ENCODE measurements around the gene MACROD2.
A peak's percentile ranks its signal among the peaks of the same experiment; 100 is the strongest.
"Not testable (repeated sequence)": the region's sequence is repeated elsewhere in the genome, so short reads cannot be mapped to it uniquely, and the experiment has no call there.

MACROD2 gene

DNA sequence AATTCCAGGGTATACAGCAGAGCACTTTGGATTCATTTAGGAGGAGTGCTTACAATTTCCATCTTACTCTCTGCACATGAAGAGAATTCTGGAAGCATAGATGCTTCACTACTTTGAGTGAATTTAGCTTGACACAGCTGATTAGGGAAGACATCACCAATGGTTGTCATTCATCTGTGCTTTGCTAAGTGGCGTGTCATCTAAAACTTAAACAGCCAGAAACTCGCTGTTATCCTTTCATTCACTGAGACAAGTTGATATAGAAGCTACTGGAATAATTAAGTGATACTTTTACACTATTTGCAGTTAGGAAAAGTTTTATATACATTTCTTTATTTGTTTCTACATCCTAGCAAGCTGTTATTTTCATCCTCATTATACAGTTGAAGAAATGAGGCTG is 977.4 kb downstream of the MACROD2 start:
- no peak for DNase-seq

DNA sequence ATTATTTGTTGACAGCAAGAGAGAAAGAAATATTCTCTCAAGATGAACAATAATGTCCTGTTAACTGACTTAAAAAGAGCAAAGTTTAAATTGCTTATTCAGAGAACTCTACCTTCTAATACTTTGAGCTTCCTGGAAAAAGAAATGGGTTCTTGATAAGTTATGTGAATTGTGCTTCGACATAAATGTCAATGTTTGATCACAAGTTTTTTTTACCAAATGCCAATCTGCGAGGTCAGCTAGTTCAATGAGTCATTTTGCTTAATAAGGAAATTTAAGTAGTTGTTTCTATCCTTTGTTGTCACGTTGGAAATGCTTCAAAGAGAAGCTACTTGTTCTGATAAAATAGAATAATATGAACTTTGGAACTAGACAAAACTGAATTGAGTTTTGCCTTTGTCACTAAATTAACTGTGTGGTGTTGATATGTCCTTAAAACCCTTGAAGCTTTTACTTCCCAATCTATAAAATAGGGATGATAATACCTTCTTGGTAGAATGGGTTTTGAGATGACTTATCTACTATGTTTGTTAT is 984.2 kb downstream of the MACROD2 start:
- DNase-seq: no peak

DNA sequence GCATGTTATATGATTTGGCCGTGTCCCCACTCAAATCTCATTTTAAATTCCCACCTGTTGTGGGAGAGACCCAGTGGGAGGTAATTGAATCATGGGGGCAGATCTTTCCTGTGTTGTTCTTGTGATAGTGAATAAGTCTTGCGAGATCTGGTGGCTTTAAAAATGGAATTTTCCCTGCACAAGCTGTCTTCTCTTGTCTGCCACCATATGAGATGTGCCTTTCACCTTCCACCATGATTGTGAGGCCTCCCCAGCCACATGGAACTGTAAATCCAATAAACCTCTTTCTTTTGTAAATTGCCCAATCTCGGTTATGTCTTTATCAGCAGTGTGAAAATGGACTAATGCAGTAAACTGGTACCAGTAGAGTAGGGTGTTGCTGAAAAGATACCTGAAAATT is 986.2 kb downstream of the MACROD2 start:
- DNase-seq: not testable (repeated sequence)

DNA sequence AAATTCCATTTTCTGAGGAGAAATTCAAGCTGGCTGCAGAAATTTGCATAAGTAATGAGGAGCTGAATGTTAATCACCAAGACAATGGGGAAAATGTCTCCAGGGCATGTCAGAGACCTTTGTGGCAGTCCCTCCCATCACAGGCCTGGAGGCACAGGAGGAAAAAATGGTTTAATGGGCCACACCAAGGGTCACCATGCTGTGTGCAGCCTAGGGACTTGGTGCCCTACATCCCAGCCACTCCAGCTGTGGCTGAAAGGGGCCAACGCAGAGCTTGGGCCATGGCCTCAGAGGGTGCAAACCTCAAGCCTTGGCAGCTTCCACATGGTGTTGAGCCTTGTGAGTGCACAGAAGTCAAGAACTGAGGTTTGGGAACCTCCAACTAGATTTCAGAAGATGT is 987.0 kb downstream of the MACROD2 start:
- not testable (repeated sequence) for DNase-seq

DNA sequence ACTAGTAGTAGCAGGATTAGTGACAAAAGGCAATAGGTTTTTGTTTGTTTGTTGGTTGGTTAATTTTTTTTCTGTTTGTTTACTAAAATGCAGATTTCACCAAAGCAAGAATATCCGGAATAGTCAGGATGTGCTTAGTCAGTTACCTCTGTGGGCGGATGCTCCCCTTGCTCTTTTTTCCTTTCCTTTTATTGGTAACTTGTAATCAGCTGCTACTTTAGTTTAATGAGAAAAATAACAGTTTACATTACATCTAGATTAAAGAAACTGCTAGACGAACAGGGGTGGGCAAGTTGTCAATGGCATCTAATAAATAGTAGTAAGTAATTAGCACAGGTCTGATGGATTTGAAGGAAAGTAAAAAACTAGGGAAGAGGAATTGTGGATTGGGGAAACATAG is 989.0 kb downstream of the MACROD2 start:
- DNase-seq: no peak

DNA sequence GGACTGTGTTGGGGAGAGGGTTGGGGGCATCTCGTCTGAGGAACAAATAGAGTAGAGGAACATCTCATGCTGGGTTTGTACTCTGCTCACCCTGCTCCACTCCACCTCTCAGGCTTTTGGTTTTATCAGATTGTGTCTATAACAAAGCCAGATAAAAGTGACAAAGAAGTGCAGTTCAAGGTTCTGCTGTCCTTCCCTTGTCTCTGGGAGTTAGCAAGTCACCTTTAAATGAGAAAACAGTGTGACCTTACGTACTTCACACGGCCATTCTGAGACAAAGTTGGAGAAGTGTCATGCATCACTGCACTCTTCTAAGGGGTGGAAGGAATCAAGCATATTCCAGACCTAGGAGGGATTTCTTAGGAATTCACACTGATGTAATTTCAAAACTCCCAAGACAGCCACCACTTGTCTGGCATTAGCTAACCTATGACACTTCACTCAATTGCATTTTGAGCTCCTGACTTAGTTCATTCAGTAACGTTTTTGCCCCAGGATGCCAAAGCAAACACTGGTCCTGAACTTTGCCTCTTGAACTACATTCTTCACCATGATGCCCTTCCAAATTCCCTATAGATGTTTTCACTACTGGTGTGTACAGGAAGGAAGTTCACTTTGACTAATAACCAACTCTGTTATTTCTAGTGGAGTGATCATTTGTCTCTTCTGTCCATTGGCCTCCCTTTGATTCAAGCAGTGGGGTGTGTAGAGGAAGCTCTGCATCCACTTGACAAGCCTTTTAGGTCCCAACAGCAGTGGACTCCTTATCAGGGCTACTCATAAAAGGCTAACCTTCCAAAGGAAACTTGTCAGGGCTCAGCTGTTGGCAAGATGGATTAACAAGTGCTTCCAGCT is 989.7 kb downstream of the MACROD2 start:
- DNase-seq: no peak

DNA sequence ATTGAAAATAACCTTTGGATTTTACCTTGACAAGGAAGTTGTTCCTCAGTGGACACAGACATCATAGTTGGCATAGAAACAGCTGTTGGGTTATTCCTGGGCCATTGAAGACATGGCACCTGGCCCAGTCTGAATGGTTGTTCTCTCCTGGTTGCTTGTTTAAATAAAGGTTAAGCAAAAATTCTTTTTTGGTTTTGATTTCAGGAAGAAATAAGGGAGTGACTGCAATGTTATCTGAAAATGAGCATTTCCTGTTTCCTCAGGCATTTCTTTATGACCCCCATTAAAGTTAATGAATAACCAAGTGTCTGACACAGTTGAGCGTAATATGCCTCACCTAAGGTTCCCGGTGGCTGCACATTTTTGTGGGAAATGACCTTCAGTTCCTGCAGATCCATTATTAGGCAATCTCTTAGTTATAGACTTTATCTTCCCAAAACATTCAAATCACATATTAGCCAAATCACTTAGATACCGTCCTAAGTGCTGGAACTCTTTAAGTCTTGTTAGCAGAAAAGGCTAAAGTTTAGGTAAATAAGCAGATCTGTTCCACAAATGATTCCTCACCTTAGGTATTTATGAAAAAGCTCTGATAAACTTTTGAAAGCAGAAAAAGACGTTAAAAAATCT is 990.8 kb downstream of the MACROD2 start:
- DNase-seq: no peak

DNA sequence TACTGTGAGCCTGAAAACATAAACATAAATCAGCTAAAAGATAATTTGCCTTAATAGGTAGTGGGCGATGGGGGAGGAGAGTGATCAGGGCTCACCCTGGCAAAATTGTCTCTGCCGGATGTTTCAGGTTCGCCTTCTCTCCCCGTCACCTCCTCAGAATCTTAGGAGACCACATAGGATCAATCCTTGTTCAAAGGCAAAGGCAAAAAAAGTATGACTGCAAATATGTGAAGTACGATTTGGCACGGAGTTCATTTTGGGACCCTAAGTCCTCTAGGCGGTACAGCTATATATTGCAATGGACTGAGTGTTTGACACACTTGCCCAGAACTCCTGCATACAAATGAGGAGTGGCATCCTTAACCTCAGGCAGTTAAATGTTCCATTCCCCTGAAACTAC is 991.3 kb downstream of the MACROD2 start:
- no peak for DNase-seq

DNA sequence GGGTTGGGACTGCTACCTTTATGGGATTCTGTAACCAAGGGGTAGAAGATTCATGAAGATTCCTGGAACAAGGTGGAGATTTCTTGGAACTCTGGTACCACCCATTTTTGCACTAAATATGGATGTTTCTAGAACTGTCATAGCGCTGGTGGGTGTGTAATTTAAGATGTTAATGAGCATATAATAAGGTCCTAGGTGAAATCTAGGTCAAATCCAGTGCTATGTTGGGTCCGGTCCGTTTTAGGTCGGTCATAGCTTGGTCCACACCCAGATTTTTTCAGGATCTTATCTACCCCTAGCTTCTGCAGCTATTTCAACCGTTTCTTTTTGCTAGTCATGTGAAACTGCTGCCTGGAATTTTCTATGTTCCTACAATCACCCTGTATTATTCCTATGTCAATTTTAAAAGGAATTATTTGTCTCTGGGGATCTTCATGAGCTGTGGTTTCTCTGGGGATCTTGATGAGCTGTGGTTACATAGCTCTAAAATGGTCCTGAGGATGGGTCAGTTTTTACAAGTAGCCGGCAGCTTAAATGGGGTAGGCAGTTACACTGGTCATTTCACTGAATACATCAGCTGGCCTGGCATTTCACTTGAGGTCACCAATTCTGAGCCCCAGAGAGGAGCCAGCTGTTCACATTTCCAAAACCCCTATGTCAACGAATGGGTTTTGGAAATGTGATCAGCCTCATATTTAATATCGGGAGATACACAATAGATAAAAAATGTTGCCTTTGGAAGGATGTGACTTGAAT is 994.4 kb downstream of the MACROD2 start:
- DNase-seq: no peak

DNA sequence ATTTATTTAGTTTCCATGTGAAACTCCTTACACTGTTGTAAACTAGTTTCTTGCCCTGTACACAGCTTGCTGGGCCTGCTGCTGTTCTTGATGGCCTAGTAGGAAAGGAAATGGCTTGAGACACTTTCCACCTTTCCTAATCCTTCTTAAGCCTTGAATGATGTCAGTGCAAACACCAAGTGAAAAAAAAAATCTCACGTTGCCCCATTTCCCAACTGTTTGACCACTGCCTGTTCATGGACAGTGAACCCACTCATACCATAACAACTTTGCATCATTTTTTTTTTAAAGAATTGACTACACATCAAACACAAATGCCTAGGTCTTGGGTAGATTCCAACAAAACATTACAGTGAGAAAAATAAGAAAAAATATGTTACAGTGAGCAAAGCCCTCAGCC is 995.7 kb downstream of the MACROD2 start:
- DNase-seq: no peak

DNA sequence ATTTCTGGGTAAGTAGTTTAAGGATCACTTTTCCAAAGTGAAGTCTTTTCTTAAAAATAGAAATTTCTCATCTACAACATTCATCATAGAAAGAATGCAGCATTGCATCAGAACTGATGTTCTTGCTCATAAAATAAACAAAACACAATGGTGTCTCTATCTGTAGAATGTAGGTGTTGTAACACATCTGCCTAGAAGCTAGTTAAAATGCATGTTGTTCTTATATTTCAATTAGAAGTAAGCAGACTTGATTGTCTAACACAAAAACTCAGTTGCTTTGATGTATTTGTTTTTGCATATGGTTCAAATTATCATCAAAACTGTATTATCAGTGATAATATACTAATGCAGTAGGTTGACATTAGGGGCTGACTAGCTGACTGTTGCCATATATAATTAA is 996.8 kb downstream of the MACROD2 start:
- no peak for DNase-seq

DNA sequence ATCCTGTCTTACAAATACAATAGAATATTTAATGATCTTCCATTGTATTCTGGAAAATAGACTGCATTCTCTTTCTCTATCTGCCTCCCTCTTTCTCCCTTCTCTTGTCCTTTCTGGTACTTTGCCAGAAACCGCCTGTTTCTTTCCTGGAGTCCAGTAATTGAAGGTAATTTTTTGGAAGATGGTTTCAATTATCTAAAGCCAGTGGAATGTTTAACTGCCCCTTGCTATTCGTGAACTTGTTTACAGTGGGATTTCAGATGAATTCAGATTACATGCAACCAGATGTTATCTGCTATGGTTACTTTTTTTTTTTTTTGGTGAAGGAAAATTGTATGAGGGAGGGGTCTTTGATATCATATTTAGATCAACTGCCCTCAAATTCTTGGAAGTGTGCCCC is 997.6 kb downstream of the MACROD2 start:
- DNase-seq: no peak

DNA sequence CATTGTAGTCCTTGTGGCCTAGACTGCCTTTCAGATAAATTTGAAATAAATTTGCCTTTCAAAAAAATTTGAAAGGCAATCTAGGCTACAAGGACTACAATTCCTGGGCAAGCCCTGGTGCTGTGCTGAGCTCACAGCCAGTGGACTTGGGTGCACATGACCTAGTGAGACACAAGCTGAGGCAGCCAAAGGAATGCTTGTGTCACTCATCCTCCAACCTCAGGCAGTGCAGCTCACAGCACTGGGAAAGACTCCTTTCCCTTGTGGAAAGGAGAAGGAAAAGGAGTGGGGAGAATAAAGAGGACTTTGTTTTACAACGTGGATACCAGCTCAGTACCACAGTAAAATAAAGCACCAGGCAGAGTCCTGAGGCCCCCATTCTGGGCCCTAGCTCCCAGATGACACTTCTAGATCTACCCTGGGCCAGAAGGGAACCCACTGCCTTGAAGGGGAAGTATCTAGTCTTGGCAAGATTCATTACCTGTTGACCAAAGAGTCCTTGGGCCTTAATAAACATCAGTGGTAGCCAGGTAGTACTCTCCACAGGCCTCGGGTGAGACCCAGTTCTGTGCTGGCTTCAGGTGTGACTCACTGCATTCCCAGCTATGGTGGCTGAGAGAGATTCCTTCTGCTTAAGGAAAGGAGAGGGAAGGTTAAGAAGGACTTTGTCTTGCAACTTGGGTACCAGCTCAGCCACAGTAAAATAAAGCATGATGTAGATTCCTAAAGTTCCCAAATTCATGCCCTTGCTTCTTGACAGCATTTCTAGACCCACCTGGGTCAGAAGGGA is 1001.8 kb downstream of the MACROD2 start:
- DNase-seq: no peak

DNA sequence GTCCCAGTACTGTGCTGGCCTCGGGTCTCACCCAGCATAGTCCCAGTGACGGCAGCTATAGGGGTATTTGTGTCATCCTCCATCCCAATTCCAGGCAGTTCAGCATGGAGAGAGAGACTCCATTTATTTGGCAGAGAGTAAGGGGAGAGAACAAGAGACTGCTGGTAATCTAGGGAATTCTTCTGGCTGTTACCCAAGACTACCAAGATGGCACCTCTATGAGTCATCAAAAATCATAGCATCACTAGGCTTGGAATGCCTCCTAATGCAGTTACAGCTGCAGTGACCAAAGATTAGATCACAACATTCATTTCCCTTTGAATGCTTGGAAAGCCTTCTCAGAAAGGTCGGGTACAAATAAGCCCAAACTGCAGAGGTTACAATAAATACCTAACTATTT is 1002.5 kb downstream of the MACROD2 start:
- peak; percentile 54 for DNase-seq

DNA sequence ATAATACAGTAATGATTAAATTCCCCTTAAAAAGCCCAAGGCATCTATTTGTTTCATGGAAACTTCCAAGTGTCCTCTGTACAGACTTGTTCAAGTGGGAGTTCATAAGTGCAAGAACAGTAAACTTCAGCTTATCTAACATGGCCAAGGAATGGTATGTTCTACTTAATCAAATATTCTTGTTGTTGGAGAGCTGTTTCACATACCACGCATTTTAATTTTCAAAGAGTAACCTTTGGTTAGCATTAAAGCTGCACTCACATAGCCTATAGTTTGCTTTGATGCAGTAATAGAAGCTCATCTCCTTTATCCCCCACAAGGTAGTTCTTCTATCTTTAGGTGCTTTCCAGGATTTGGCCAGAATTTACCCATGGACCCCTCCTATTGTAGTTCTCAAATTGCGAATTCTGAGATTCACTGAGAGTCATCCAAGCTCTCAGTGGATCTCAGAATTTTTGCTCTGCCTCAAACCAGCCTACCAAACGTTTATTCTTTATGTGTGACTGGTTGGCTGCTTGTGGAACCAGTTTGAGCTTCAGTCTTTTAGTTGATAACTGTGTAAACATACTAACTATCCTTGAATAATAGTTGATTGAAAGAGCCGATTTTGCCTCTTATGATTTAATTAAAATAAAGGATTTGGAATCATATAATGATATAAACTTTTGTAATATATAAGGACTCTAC is 1010.1 kb downstream of the MACROD2 start:
- no peak for DNase-seq

DNA sequence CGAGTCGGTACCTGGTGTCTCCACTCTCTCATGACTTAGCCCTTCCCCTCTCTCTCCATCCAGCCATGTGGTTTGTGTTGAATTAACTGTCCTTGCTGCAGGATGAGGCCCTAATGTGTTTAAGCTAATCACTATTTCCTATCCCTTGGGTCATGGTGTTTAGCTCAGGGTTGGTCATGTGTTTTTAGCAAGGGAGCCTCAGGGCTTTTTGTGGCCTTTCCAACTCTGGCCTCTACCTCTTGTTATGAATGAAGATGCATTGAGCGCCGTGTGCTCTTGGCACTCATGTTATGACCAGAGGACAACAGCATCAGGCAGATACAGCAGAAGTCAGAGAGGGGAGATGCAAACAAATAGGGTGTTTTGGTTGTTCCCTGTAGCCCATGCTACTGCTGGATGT is 1016.3 kb downstream of the MACROD2 start:
- no peak for DNase-seq

DNA sequence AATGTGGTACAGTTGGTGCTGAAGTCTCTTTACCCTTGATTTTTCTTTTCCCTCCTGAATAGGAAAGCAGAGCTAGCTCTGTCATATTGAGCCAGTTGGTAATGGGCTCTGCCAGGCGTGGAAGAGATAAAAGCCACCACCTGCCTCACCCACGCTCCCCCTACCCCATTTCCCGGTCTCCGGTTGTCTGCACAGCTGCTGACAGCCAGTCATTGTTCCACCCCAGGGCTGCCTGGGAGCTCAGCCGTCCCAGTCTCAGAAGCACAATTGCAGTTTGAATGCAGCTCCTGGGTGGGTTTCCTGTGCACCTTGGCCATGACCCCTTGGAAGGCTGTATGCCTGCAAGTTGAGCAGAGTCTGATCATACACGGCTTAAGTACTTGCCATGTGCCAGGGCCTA is 1017.2 kb downstream of the MACROD2 start:
- no peak for DNase-seq

DNA sequence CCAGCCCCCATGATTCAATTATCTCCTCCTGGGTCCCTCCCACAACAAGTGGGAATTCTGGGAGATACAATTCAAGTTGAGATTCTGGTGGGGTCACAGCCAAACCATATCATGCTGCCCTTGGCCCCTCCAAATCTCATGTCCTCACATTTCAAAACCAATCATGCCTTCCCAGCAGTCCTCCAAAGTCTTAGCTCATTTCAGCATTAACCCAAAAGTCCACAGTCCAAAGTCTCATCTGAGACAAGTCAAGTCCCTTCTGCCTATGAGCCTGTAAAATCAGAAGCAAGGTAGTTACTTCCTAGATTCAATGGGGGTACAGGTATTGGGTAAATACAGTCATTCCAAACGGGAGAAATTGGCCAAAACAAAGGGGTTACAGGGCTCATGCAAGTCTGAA is 1021.6 kb downstream of the MACROD2 start:
- not testable (repeated sequence) for DNase-seq

DNA sequence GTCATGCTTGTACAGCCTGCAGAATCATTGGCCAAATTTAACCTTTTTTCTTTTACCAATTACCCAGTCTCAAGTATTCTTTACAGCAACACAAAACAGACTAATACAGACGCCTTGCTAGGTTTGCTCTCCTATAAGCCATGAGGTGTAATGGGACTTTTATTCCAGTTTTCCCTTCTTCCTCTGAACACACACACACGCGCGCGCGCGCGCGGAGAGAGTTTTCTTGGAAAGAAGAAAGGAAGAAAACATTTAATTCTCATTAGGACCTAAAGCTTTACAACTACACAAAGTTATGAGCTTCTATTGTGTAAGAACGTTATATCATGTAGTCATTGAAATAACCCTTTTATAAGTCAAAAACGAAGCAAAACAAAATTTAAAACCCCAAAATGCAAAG is 1023.6 kb downstream of the MACROD2 start:
- no peak for DNase-seq

DNA sequence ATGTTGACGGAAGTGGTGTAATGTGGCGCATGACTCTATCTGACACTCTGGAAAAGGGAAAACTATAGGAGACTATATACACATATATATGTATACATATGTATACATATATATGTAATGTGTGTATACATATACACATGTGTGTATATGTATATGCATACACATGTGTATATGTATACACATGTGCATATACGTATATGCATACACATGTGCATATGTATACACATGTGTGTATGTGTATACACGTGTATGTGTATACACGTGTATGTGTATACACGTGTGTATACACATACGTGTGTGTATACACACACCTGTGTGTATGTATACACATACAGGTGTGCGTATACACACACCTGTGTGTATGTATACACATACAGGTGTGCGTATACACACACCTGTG is 1025.5 kb downstream of the MACROD2 start:
- no peak for DNase-seq

DNA sequence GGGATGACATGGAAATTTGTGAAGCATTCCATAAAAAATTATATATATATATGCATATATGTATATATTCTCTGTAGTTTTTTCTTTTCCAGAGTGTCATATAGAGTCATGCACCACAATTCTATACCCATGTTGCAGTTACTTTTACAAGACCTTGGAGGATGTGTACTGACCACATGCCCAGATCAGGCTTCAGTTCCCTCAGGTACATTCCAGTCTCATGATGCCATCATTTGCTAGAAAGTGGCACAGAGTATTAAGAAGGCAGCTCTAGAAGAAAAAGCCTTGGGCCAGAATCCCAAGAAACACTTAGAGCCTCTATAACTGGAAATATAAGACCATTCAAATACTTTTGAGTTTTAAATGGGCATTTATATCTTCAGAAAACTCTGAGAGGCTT is 1027.6 kb downstream of the MACROD2 start:
- no peak for DNase-seq

DNA sequence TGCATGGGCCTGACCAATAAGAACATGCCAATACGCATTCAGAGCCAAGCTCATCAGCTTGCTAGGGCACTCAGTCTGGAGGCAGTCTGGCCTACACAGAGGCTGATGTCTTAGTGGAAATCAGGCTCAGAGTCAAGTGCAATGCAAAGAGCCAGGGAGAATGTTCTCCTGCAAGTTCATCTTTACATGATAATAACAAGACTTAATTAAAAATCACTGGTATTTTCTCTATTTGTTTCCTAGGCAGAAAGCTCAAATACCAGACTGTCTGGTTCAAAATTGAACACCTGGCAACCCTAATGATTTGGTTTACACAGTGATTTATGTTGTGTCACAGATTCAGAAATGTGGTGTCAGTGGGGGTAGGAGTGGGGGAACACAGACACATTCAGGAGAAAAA is 1031.4 kb downstream of the MACROD2 start:
- no peak for DNase-seq
